Activated T-cell treated with anti-CD3 and anti-CD28 coated beads, Interleukin-2, amount 50 U/mL, for 48 hours (primary cell): ENCODE results near the gene C19orf44.
A peak's percentile ranks its signal among the peaks of the same experiment; 100 is the strongest.

ENCODE experiments used
- DNase-seq, 2 experiments: peaks; one replicate each; pipeline ENCODE4 v3.0.0-alpha.2; 2020

The C19orf44 gene

GRCh38 chr19:16518483-16519229 lies 22.5 kb downstream of the C19orf44 start:
- no peak for DNase-seq

- no peak for DNase-seq
Measured at GRCh38 chr19:16519230-16519687, 23.1 kb downstream of the C19orf44 start.

GRCh38 chr19:16520074-16520973 lies 24.1 kb downstream of the C19orf44 start:
- no peak for DNase-seq

- no peak for DNase-seq
Measured at GRCh38 chr19:16520986-16521624, 24.9 kb downstream of the C19orf44 start.

DNA sequence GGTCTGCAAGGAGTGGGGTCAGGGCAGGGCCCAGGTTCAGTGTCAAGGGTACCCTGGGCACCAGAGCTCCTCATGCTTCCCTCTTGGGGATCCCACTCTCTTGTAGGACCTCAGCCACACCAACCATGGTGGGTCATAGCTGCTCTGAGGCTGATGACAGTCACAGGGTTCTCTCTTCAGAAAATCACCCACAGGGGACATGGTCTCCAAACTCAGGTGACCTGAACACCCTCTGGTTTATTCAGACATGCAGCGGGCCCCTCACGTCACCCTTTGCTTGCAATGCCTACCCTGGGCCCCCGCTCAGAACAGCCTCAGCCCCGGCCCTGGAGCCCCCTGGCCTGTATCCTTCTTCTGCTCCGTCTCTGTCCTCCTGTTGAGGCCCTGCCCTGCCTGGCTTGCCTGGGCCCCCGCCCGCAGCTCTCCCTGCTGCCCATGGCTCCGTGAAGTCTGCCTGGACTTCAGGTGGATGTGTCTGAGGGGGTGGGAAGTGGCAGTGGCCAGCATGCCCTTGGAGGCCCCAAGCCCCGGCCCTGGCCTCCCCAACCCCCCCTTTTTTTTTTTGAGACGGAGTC lies 25.6 kb downstream of the C19orf44 start:
- DNase-seq = no peak

DNA sequence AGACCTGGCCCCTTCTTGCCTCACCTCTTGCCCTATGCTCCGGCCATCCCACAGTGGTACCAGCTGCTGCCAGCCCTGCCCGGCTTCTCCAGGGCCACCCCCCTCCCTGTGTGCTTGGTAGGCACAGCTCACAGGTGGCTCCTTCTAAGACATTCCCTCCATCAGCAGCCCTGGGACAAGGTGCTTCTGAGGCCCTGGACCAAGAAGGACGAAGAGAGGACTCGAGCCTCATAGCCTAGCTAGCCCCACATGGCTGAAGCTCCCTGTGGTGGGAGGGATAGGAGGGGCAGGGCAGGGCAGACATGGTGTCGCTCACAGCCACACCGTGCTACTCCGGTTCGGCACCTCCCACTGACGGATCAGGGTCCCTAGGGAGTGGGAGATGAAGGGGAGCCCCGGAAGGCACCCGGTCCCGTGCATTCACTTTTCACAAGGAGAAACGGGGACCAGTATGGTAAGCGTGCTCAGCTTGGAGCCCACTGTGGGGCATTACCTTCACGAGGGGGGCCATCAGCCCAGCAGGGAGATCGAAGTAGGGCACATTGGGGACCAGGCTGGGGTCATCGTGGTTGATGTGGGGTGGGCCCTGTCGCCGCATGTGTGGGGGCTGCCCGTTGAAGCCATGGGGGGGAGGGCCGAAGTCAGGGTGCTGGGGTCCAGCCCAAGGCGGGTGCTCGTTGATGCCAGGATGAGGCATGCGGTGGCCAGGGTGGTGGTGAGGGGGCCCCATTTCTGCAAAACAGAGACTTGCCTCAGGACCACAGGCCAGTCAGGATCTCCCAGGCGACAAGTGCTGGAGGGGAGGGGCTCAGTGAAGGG lies 26.6 kb downstream of the C19orf44 start:
- DNase-seq = no peak

- DNase-seq = no peak
Measured at GRCh38 chr19:16524991-16525734, 29.0 kb downstream of the C19orf44 start.

DNA sequence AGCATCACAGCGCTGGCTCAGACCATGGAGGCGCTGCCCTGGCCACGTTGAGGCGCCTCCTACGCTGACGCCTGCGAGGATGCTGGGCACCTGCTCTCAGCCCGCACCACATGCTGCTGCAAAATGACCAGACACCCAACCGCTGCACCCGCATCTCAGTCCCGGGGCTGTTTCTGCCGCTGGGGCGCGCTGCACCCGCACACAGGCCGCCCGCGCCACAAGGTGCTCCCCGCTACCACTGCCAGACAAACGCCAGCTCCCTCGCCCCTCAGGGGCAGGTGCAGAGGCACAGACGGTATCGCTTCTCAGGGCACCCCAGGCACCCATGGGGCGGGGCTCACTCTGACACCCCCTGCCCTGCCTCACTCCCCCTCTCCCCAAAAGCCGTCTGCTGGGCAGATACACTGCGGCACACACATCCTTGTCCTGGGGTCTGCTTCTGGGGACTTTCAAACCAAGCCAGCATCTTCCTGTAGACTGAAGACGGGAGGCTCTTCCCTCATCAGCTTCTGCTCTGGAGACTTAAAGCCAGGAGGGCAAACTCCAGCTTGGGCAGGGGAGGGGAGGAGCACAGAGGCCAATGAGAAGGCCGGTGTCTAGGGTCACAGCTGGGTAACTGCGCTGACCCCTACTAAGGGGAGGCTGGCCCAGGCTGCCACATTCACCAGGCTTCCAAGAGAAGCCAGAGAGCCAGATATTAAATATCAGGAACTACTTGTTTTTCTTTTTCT lies 29.7 kb downstream of the C19orf44 start:
- DNase-seq = no peak

GRCh38 chr19:16527334-16527935 lies 31.2 kb downstream of the C19orf44 start:
- no peak for DNase-seq

- DNase-seq = peak; percentile 56 to 66
Measured at GRCh38 chr19:16527971-16528521, 31.9 kb downstream of the C19orf44 start.

DNA sequence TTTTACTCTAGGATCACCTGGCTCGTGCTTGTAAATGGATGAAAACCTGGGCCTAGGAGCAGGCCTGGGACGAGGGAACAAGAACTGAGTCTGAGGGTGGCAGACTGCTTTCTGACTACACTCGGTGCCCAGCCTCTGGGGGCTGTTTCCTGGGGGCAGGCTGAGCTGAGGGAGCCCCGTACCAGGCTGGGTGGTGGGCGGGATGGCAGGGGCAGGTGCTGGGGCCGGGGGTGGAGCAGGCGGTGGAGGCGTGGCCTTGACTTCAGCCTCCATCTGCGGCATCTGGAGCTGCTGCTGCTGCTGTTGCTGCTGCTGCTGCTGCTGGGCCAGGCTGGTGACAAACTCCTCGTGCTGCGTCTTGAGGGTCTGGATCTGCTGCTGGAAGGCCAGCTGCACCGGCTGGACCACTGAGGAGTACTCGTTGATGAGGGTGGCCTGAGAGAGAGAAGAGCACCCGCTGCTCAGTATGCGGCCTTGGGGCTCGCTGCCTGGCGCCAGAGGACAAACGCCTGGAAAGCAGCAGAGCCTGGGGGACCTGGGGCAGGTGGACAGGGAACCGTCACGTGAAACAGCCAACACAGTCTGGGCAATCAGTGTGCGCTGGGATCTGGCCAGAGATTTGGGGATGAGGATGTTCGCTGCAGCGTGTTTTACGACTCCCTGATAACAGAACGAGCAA lies 33.4 kb downstream of the C19orf44 start:
- no peak for DNase-seq

GRCh38 chr19:16530540-16531379 lies 34.6 kb downstream of the C19orf44 start:
- DNase-seq = no peak

GRCh38 chr19:16531380-16531669 lies 35.1 kb downstream of the C19orf44 start:
- DNase-seq = no peak

DNA sequence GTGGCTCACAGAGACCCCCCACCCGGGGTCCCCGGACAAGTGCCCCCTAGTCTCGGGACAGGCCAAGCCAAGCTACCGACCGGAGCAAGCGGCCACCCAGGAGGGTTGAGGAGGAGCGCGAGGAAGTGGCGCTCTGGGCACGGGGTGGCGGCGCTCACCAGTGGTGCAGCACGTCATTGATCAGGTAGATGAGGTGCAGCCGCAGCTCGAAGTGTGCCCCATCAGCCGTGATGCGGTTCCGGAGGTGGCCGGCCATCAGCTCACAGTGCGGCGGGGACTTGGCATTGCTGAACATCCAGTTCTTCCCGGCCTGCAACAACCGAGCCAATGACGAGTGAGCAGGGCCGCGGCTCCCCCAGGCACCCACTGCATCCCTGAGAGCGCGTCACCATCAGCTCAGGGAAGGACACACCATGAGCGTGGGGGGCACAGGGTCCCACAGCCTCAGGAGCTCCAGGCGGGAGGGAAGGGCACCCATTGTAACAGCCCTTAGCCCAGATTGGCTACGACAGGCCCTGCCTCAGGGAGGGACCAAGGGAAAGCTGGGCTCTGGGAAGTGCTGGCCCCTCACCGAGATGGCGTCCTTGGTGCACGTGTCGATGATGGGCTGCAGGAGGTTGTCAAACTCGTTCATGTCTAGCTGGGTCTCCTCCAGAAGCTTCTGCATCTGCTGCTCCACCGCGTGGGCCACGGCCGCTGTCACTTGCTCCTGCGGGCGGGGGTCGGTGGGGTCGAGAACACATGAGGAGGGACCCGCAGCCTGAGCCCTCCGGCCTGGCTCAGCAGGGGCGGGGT lies 36.4 kb downstream of the C19orf44 start:
- DNase-seq = no peak

GRCh38 chr19:16535381-16535780 lies 39.2 kb downstream of the C19orf44 start:
- no peak for DNase-seq

DNA sequence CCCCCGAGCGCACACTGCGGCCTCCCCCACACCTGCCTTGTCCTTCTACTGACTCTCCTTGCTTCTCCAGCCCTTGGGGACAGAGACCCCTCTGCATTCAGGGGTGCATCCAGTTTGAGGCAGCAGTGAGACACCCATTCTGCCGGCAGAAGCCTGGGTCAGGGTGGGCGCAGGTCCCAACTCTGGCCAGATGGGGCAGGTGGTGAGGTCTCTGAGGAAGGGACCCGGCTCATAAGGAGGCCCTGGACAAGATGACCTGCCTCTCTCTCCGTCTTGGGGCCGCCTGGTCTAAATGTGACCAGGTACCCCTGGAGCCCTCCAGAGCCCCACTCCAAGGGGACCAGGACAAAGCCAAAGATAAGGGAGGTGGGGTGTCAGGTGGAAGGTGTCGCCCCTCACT lies 39.9 kb downstream of the C19orf44 start:
- DNase-seq = no peak

- no peak for DNase-seq
Measured at GRCh38 chr19:16537111-16537510, 40.9 kb downstream of the C19orf44 start.

GRCh38 chr19:16540948-16541347 lies 44.8 kb downstream of the C19orf44 start:
- DNase-seq = no peak
